B cell (primary cell): ENCODE results near the gene HAO2. TPM values are rescaled to one million over a fixed set of nuclear protein-coding genes. Genes with fewer than 3 reads are reported as not detected.
"Not testable (repeated sequence)": the region's sequence is repeated elsewhere in the genome, so short reads cannot be mapped to it uniquely, and the experiment has no call there.

Experiments
- ATAC-seq: fragments of 200-7000 bp; cut with Tn5 transposase; one replicate; pipeline ENCODE4 v1.10.0; 2021; ENCODE audit warnings: low read depth, mild to moderate bottlenecking, moderate number of reproducible peaks, moderate library complexity
- CTCF ChIA-PET: fragments of 350-600 bp; sonication (Branson Sonifier 250); formaldehyde crosslinking; loops from one replicate; lab custom pipeline; 2021; ENCODE audit warnings: antibody characterized with exemption, inconsistent platforms; lab: Charles Lee
- POLR2A ChIA-PET: fragments of 350-600 bp; sonication (Branson Sonifier 250); formaldehyde crosslinking; loops from one replicate; lab custom pipeline; 2021; ENCODE audit warnings: antibody characterized with exemption; lab: Charles Lee
- DNase-seq: peaks from one replicate; pipeline ENCODE4 v3.0.0; 2013
- H2AFZ ChIP-seq: 2 replicates; pipeline ENCODE4 v1.6.1; 2012; ENCODE audit warnings: mild to moderate bottlenecking, low read depth, low read length; ENCODE audit not compliant: insufficient read depth, poor library complexity, severe bottlenecking
- H3K27ac ChIP-seq, 2 donors: 1 replicate in 1 of 2; 2 replicates in 1 of 2; pipeline ENCODE4 v1.5.1; 2012 to 2013; ENCODE audit warnings: low read length in 2 of 2, mild to moderate bottlenecking in 2 of 2, moderate library complexity in 1 of 2
- H3K27me3 ChIP-seq, 4 experiments: fragments of 200-600 bp in 1 of 4; sonication (generic) in 1 of 4; replicated peaks in 1 of 4; 1 replicate in 2 of 4; 2 replicates in 2 of 4; pipeline versions ENCODE4 v1.6.1 to v1.7.0; 2013 to 2016; ENCODE audit warnings: low read length in 3 of 4, mild to moderate bottlenecking in 2 of 4, mixed read lengths in 1 of 4, moderate library complexity in 1 of 4; ENCODE audit not compliant: insufficient read depth in 4 of 4, control insufficient read depth in 3 of 4; ENCODE audit errors: control extremely low read depth in 1 of 4
- H3K36me3 ChIP-seq, 2 experiments: replicated peaks in 1 of 2; 1 replicate in 1 of 2; 2 replicates in 1 of 2; pipeline versions ENCODE4 v1.6.1 to v1.7.1; 2013; ENCODE audit warnings: low read length in 1 of 2; ENCODE audit not compliant: insufficient read depth in 2 of 2, control insufficient read depth in 1 of 2; ENCODE audit errors: control extremely low read depth in 1 of 2, extremely low read depth in 1 of 2
- H3K4me1 ChIP-seq, 2 donors: fragments of 200-600 bp in 1 of 2; sonication (generic) in 1 of 2; 1 replicate in 1 of 2; 2 replicates in 1 of 2; pipeline versions ENCODE4 v1.5.1 to v1.6.1; 2013 to 2017; ENCODE audit warnings: low read length in 2 of 2; ENCODE audit not compliant: control insufficient read depth in 2 of 2, insufficient read depth in 2 of 2
- H3K4me2 ChIP-seq: replicated peaks from 2 replicates; pipeline ENCODE3; 2012; ENCODE audit warnings: mild to moderate bottlenecking, low read depth, low read length; ENCODE audit not compliant: poor library complexity, severe bottlenecking
- H3K4me3 ChIP-seq, 5 experiments: fragments of 200-600 bp in 1 of 5; sonication (generic) in 1 of 5; 1 replicate in 3 of 5; 2 replicates in 2 of 5; pipeline versions ENCODE4 v1.5.1 to v1.7.0; 2011 to 2016; ENCODE audit warnings: low read length in 4 of 5, mild to moderate bottlenecking in 4 of 5, low read depth in 2 of 5, control low read depth in 1 of 5, moderate library complexity in 1 of 5; ENCODE audit not compliant: insufficient read depth in 1 of 5; ENCODE audit errors: control extremely low read depth in 1 of 5, extremely low read depth in 1 of 5
- H3K79me2 ChIP-seq: fragments of 200-600 bp; sonication (generic); one replicate; pipeline ENCODE4 v1.6.0; 2016; ENCODE audit warnings: low read length; ENCODE audit not compliant: control insufficient read depth, insufficient read depth
- H3K9ac ChIP-seq: fragments of 200-600 bp; sonication (generic); 2 replicates; pipeline ENCODE4 v1.6.1; 2017; ENCODE audit warnings: mild to moderate bottlenecking, low read length, moderate library complexity
- H3K9me3 ChIP-seq, 3 donors: one replicate each; pipeline versions ENCODE4 v1.6.1 to v1.7.1; 2013; ENCODE audit warnings: low read length in 2 of 3; ENCODE audit not compliant: control insufficient read depth in 2 of 3, insufficient read depth in 1 of 3; ENCODE audit errors: control extremely low read depth in 1 of 3
- H4K20me1 ChIP-seq: 2 replicates; pipeline ENCODE4 v1.6.0; 2012; ENCODE audit warnings: mild to moderate bottlenecking, low read length; ENCODE audit not compliant: insufficient read depth, control insufficient read depth, poor library complexity, severe bottlenecking
- H3K27ac Mint-ChIP-seq: one replicate; pipeline ENCODE4 v1.8.0; 2021; ENCODE audit warnings: mixed read lengths
- H3K27me3 Mint-ChIP-seq: one replicate; pipeline ENCODE4 v1.8.0; 2021; ENCODE audit warnings: mixed read lengths
- H3K4me1 Mint-ChIP-seq: one replicate; pipeline ENCODE4 v1.8.0; 2021; ENCODE audit warnings: mixed read lengths
- H3K4me3 Mint-ChIP-seq: one replicate; pipeline ENCODE4 v1.8.0; 2021; ENCODE audit warnings: mixed read lengths
- H3K9me3 Mint-ChIP-seq: one replicate; pipeline ENCODE4 v1.8.0; 2022; ENCODE audit warnings: mixed read lengths; ENCODE audit not compliant: insufficient read depth
- CTCF ChIP-seq: fragments of 200-600 bp; IDR thresholded peaks from one replicate; pipeline ENCODE4 v1.8.0; 2022; ENCODE audit warnings: antibody characterized with exemption, mild to moderate bottlenecking
- EZH2 ChIP-seq: IDR thresholded peaks from 2 replicates; pipeline ENCODE4 v1.6.1; 2012; ENCODE audit warnings: borderline replicate concordance, low read depth, mild to moderate bottlenecking, moderate library complexity, low read length; ENCODE audit not compliant: insufficient read depth, poor library complexity, severe bottlenecking
- WGBS: methylation state at CpG from one replicate; pipeline ENCODE4 v1.1.5; 2013; ENCODE audit warnings: missing lambda C conversion rate; ENCODE audit not compliant: insufficient coverage; 5-methylcytosine and 5-hydroxymethylcytosine counted together
- intact Hi-C: fragments of 100-400 bp; cut with micrococcal nuclease; formaldehyde crosslinking; loops from one replicate; pipeline ENCODE4 v1.10.0; 2022
- polyA plus RNA-seq: library from polyadenylated mRNA; depleted of rRNA; stranded (reverse); fragments of >200 nt; gene quantifications from 2 replicates; pipeline ENCODE4 v1.2.3, GENCODE V29; 2012
- total RNA-seq, 2 donors: library from RNA; stranded (reverse); fragments of 120-200 nt in 1 of 2; gene quantifications; 1 replicate in 1 of 2; 2 replicates in 1 of 2; pipeline versions ENCODE4 v1.2.3 to v1.2.4, GENCODE V29; 2013 to 2022

Gene HAO2
- total and polyA plus RNA-seq, 2 donors (not counting 1 experiment from before 2014, with no cell fraction given), result not detected

- Histone ChIP-seq H3K79me2 (no peaks in the 10 kb centered on the region), H3K4me3 (no peak overlapping the region), H3K9ac (no peak overlapping the region), H3K27ac (no peak overlapping the region), H3K4me1 (no peaks in the 10 kb centered on the region), H3K4me2 (no peak overlapping the region), H3K27me3 (peaks cover 0 to 4% (median 0%) of the 10 kb centered on the region in 4 experiments), H2AFZ (no peak overlapping the region), H4K20me1 (no peaks in the 10 kb centered on the region), H3K36me3 (no peaks in the 10 kb centered on the region), H3K9me3 (no peaks in the 10 kb centered on the region)
- no peak overlapping the region for H3K27ac Mint-ChIP-seq
- no CpG with 5 or more reads among the region's 1 CpG for WGBS
- H3K27me3 Mint-ChIP-seq, result peaks cover 20% of the 10 kb centered on the region
- intact Hi-C loops, result no loop called here
- DNase-seq (no peak), ATAC-seq (no peak)
- H3K4me3 Mint-ChIP-seq, result no peak overlapping the region
- CTCF ChIA-PET, result no interaction called here
- H3K4me1 Mint-ChIP-seq, result no peaks in the 10 kb centered on the region
- H3K9me3 Mint-ChIP-seq, result peaks cover 2% of the 10 kb centered on the region
- POLR2A ChIA-PET, result no interaction called here
- no peak for TF ChIP-seq CTCF
- no peak for TF ChIP-seq EZH2
Observed at GRCh38 chr1:119376594-119376993, 8.0 kb downstream of the HAO2 start.

GRCh38 chr1:119377594-119377993, 9.0 kb downstream of the HAO2 start:
- H3K27ac Mint-ChIP-seq, H3K4me1 Mint-ChIP-seq, H3K36me3 ChIP-seq, H3K4me2 ChIP-seq, CTCF ChIA-PET, H3K9me3 Mint-ChIP-seq, H4K20me1 ChIP-seq, ATAC-seq, DNase-seq, H3K4me3 ChIP-seq, H2AFZ ChIP-seq, H3K9me3 ChIP-seq, H3K4me3 Mint-ChIP-seq, H3K27ac ChIP-seq, intact Hi-C loops, POLR2A ChIA-PET, H3K79me2 ChIP-seq, H3K4me1 ChIP-seq, H3K27me3 ChIP-seq, H3K9ac ChIP-seq: not testable (repeated sequence)
- H3K27me3 Mint-ChIP-seq, result peaks cover 18% of the 10 kb centered on the region
- WGBS, result 100% methylated on average over 1 of the region's 2 CpGs
